MCF 10A (cell line): Measurements from ENCODE around the gene DOCK9. TPM values are rescaled to one million over a fixed set of nuclear protein-coding genes. Genes with fewer than 3 reads are reported as not detected.

Experiments
- BruUV-seq: library from RNA; stranded (reverse); fragments of 400-500 nt; replicated peaks from 2 replicates; lab custom pipeline; 2021; lab: Mats Ljungman, UMichigan
- CTCF ChIA-PET: fragments of 300-600 bp; sonication (Branson Sonifier 250); formaldehyde crosslinking; extraction: SDS; loops from one replicate; lab custom pipeline; 2021; ENCODE audit warnings: antibody characterized with exemption, inconsistent platforms; lab: Yijun Ruan, JAX
- POLR2A ChIA-PET: fragments of 300-600, 350-650 bp; sonication (Branson Sonifier 250); formaldehyde crosslinking; extraction: SDS; loops from one replicate; lab custom pipeline; 2020; ENCODE audit warnings: antibody characterized with exemption, inconsistent platforms; lab: Yijun Ruan, JAX
- DNase-seq: peaks from one replicate; pipeline ENCODE4 v3.0.0-alpha.2; 2018; ENCODE audit not compliant: unreplicated experiment
- H3K27ac Mint-ChIP-seq: one replicate; pipeline ENCODE4 v1.8.0; 2022; ENCODE audit warnings: mild to moderate bottlenecking, low read depth, mixed read lengths; ENCODE audit not compliant: unreplicated experiment
- H3K27me3 Mint-ChIP-seq: one replicate; pipeline ENCODE4 v1.8.0; 2022; ENCODE audit warnings: mixed read lengths; ENCODE audit not compliant: insufficient read depth, unreplicated experiment
- H3K36me3 Mint-ChIP-seq: one replicate; pipeline ENCODE4 v1.8.0; 2022; ENCODE audit warnings: mild to moderate bottlenecking, moderate library complexity, mixed read lengths; ENCODE audit not compliant: insufficient read depth, unreplicated experiment
- H3K4me1 Mint-ChIP-seq: one replicate; pipeline ENCODE4 v1.8.0; 2022; ENCODE audit warnings: mixed read lengths; ENCODE audit not compliant: insufficient read depth, unreplicated experiment
- H3K4me3 Mint-ChIP-seq: one replicate; pipeline ENCODE4 v1.8.0; 2022; ENCODE audit warnings: mild to moderate bottlenecking, moderate library complexity, mixed read lengths; ENCODE audit not compliant: unreplicated experiment
- H3K9me3 Mint-ChIP-seq: one replicate; pipeline ENCODE4 v1.8.0; 2022; ENCODE audit warnings: mixed read lengths; ENCODE audit not compliant: unreplicated experiment
- intact Hi-C: fragments of 100-400 bp; cut with micrococcal nuclease; formaldehyde crosslinking; loops from 2 replicates; pipeline ENCODE4 v1.14.1; 2022
- total RNA-seq: library from RNA; stranded (reverse); gene quantifications from 2 replicates; pipeline ENCODE4 v1.2.3, GENCODE V29; 2022
- TF ChIP-seq, protein P1 (sequence below): fragments of 200-600 bp; IDR thresholded peaks from one replicate; pipeline ENCODE4 v1.8.0; 2022; ENCODE audit warnings: antibody characterized with exemption, mild to moderate bottlenecking; ENCODE audit not compliant: unreplicated experiment

Gene DOCK9
- total RNA-seq, 1 experiment from 2014 or later: 77.0 TPM

DNA sequence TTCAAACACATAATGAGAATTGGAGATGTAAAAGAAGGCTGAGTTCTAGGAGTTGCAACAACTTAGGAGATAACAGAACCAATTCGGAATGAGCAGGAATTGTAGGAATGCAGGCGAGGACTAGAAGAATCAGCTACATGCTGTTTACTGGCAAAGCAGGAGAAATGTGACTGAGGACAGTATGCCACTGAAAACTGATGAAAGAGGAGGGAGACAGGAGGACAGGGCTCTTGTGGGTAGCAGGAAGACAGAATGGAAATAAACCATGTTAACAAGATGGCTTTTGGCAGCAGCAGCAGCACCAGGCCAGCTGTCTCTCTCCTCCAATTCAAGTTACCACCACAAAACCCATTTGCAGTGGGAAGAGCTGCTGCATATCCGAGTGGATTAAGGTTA, 134.4 kb downstream of the DOCK9 start:
- BruUV-seq: no TSS peak
- Mint-ChIP-seq H3K9me3 (no peaks in the 10 kb centered on the region), H3K4me1 (no peaks in the 10 kb centered on the region), H3K27me3 (no peaks in the 10 kb centered on the region), H3K36me3 (peaks cover 42% of the 10 kb centered on the region), H3K4me3 (no peak overlapping the region), H3K27ac (no peak overlapping the region)
- intact Hi-C loops: loop anchor here (1.0 to 10.0 kb wide), 4 partner anchors 171 to 989 kb away; no protein-coding TSS in a partner anchor
- TF ChIP-seq, protein P1, sequence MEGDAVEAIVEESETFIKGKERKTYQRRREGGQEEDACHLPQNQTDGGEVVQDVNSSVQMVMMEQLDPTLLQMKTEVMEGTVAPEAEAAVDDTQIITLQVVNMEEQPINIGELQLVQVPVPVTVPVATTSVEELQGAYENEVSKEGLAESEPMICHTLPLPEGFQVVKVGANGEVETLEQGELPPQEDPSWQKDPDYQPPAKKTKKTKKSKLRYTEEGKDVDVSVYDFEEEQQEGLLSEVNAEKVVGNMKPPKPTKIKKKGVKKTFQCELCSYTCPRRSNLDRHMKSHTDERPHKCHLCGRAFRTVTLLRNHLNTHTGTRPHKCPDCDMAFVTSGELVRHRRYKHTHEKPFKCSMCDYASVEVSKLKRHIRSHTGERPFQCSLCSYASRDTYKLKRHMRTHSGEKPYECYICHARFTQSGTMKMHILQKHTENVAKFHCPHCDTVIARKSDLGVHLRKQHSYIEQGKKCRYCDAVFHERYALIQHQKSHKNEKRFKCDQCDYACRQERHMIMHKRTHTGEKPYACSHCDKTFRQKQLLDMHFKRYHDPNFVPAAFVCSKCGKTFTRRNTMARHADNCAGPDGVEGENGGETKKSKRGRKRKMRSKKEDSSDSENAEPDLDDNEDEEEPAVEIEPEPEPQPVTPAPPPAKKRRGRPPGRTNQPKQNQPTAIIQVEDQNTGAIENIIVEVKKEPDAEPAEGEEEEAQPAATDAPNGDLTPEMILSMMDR: no peak
- ChIA-PET CTCF (interaction anchor here (0.6 to 2.9 kb wide), 36 partner anchors 8 to 995 kb away, joined by 3 to 17 read pairs (median 4); no protein-coding TSS in a partner anchor), POLR2A (interaction anchor here (0.9 kb wide), 1 partner anchor 10 kb away, joined by 4 read pairs; no protein-coding TSS in a partner anchor)
- DNase-seq: no peak

DNA sequence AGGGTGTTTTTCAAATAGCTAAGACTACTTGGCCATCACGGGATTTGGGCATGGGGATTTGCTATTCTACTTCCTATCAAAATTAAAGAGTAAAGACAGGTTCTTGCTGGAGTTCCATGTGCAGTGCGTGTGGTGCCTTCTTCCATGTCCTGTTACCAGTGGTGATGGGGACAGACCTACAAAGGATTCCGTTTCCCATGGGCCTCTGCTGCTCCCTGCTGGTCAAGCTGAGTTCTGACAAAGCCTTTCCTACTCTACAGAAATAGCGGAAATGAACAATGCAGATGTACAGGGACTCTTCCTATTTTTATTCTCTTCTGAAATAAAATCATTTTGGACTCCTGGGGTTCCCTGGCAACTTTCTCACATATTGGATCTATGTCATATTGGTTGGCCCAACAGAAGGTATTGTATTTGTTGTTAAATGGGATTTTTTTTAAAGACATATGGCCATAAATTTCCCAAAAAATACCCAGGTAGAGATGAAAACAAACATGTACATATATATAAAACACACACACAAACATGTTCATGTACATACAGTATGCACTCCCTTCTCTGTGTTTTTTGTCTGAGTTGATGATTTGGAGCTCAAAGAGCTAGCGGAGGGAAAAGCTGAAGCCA, 134.9 kb downstream of the DOCK9 start:
- H3K4me3 Mint-ChIP-seq: no peak overlapping the region
- BruUV-seq: no TSS peak
- H3K36me3 Mint-ChIP-seq: peaks cover 37% of the 10 kb centered on the region
- no peak overlapping the region for H3K27ac Mint-ChIP-seq
- no peaks in the 10 kb centered on the region for H3K27me3 Mint-ChIP-seq
- POLR2A ChIA-PET: interaction anchor here (0.7 to 0.9 kb wide), 3 partner anchors 10 to 398 kb away, joined by 3 to 4 read pairs (median 3); no protein-coding TSS in a partner anchor
- H3K4me1 Mint-ChIP-seq: no peaks in the 10 kb centered on the region
- no peaks in the 10 kb centered on the region for H3K9me3 Mint-ChIP-seq
- CTCF ChIA-PET: interaction anchor here (0.6 to 2.9 kb wide), 38 partner anchors 9 to 994 kb away, joined by 3 to 17 read pairs (median 4); no protein-coding TSS in a partner anchor
- peak; percentile 67 for DNase-seq
- TF ChIP-seq, protein P1: peak; percentile 83
- intact Hi-C loops: loop anchor here (1.0 to 10.0 kb wide), 4 partner anchors 170 to 988 kb away; no protein-coding TSS in a partner anchor

DNA sequence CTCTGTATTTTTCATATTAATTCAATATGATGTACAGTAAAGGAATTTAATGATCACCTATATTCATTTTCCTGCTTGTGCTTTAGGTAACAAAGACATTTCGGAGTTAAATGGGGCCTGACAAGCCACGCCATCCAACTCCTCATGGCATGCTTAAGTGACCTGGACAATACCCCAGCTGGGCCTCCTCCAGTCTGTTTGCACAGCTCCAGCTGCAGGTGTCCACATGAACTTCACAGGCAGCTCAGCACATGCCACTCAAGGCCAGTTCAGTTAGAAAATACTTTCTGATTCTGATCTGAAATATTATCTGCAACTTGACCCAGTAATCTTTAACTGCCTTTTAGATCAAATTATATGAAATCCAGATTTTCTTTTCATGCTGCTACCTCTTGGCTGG, 135.8 kb downstream of the DOCK9 start:
- ChIA-PET CTCF (interaction anchor here (0.5 to 2.9 kb wide), 23 partner anchors 9 to 1330 kb away, joined by 3 to 17 read pairs (median 5); partner anchors contain the start of gene DOCK9), POLR2A (no interaction called here)
- no peak for DNase-seq
- intact Hi-C loops: loop anchor here (2.0 to 10.0 kb wide), 3 partner anchors 169 to 987 kb away; no protein-coding TSS in a partner anchor
- Mint-ChIP-seq H3K4me3 (no peak overlapping the region), H3K27me3 (no peaks in the 10 kb centered on the region), H3K27ac (no peak overlapping the region), H3K9me3 (no peaks in the 10 kb centered on the region), H3K4me1 (no peaks in the 10 kb centered on the region), H3K36me3 (peaks cover 34% of the 10 kb centered on the region)
- TF ChIP-seq, protein P1: no peak
- BruUV-seq: no TSS peak
